Measurements from ENCODE around the gene ALS2CL.

The ALS2CL gene

GRCh38 chr3:46663591-46664135 is 29.8 kb downstream of the ALS2CL start:
- no peak for DNase-seq

GRCh38 chr3:46662771-46663551 is 30.5 kb downstream of the ALS2CL start:
- peak; percentile 13 for DNase-seq

- DNase-seq, result no peak
These were observed 31.4 kb downstream of the ALS2CL start for GRCh38 chr3:46661776-46662766.

GRCh38 chr3:46660543-46661523 is 32.6 kb downstream of the ALS2CL start:
- no peak for DNase-seq

GRCh38 chr3:46660003-46660402 is 33.5 kb downstream of the ALS2CL start:
- no peak for DNase-seq

- DNase-seq, result no peak
These were observed 34.2 kb downstream of the ALS2CL start for GRCh38 chr3:46659285-46659684.

- DNase-seq, result no peak
These were observed 36.5 kb downstream of the ALS2CL start for GRCh38 chr3:46656778-46657556.

- no peak for DNase-seq
These were observed 38.2 kb downstream of the ALS2CL start for GRCh38 chr3:46655271-46655670.

- DNase-seq, result no peak
These were observed 42.4 kb downstream of the ALS2CL start for GRCh38 chr3:46651084-46651483.

GRCh38 chr3:46649436-46649835 is 44.0 kb downstream of the ALS2CL start:
- no peak for DNase-seq

GRCh38 chr3:46648096-46648495 is 45.4 kb downstream of the ALS2CL start:
- no peak for DNase-seq

- no peak for DNase-seq
These were observed 46.8 kb downstream of the ALS2CL start for GRCh38 chr3:46646700-46647099.

GRCh38 chr3:46643701-46644100 is 49.8 kb downstream of the ALS2CL start:
- no peak for DNase-seq

GRCh38 chr3:46642971-46643370 is 50.5 kb downstream of the ALS2CL start:
- DNase-seq, result no peak

- no peak for DNase-seq
These were observed 52.6 kb downstream of the ALS2CL start for GRCh38 chr3:46640927-46641326.

- no peak for DNase-seq
These were observed 54.3 kb downstream of the ALS2CL start for GRCh38 chr3:46639221-46639620.

GRCh38 chr3:46634856-46635255 is 58.6 kb downstream of the ALS2CL start:
- DNase-seq, result no peak

- no peak for DNase-seq
These were observed 60.7 kb downstream of the ALS2CL start for GRCh38 chr3:46632792-46633191.

GRCh38 chr3:46629551-46630517 is 63.6 kb downstream of the ALS2CL start:
- DNase-seq, result peak; percentile 76

- peak; percentile 48 for DNase-seq
These were observed 64.5 kb downstream of the ALS2CL start for GRCh38 chr3:46628901-46629369.
